HG02798 (cell line): Measurements from ENCODE around the gene LATS2.
"Not testable (repeated sequence)": the region's sequence is repeated elsewhere in the genome, so short reads cannot be mapped to it uniquely, and the experiment has no call there.

ENCODE experiments used
- ATAC-seq: cut with Tn5 transposase; IDR thresholded peaks from one replicate; pipeline ENCODE4 v1.9.1; 2021; ENCODE audit warnings: mild to moderate bottlenecking; ENCODE audit not compliant: unreplicated experiment, poor library complexity

LATS2 gene

GRCh38 chr13:21075379-21076249 lies 14.2 kb upstream of the LATS2 start:
- ATAC-seq = no peak

DNA sequence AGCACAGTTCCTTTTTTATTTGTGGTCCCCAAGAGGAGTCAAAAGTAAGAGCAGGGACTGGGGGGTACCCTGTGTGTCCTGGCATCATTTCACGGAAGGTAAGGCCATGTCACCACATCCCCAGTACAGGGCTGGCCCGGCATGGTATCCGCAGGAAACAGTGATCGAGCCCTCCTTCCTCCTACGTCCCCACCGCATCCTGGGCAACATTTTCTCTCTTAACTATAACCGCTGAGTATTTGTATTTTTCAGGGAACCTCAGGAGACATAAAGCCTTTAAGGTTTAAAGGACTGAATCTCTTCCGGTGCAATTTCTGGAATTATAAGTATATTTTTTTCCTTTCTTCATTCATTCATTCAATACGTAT lies 13.6 kb upstream of the LATS2 start:
- ATAC-seq = no peak

- ATAC-seq = no peak
Measured at GRCh38 chr13:21074546-21074945, 13.2 kb upstream of the LATS2 start.

- no peak for ATAC-seq
Measured at GRCh38 chr13:21071924-21072323, 10.5 kb upstream of the LATS2 start.

DNA sequence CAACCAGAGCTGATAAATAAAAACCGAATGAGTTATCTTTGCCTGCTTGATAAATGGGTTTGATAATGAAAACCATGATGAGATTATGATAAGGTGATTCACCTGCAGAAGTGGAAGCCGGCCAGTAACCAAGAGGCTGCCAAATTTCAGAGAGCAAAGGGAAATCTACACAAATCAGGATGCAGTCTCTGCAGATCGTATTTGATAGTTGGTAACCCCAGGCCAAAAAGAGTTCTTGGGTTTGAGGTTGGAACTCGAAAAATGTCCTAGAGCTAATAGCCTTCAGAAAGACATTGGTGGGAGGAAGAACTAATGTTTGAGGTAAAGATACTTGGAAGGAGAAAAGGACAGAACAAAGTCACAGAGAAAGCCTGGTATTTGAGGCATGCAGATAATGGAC lies 9.6 kb upstream of the LATS2 start:
- no peak for ATAC-seq

DNA sequence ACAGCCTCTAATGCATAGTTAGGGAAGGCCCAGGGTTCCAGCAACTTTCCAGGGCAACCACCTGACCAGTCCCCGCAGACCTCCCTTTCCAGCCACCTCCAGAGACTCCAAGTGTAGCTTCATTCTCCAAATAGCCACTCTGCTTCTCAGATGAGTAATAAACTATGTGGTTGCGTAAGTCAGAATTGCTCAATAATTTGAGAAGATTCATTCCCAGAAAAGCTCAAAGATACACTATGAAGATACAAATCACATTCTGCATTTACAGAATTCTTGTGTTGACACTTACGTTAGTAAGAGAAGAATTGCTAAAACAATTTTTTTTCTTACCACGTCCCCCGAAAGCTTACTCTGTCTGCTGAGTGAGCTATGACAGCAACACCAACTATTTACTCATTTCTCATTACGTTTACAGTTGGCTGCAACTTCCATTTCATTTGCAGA lies 8.2 kb upstream of the LATS2 start:
- no peak for ATAC-seq

GRCh38 chr13:21067848-21068247 lies 6.5 kb upstream of the LATS2 start:
- ATAC-seq = no peak

DNA sequence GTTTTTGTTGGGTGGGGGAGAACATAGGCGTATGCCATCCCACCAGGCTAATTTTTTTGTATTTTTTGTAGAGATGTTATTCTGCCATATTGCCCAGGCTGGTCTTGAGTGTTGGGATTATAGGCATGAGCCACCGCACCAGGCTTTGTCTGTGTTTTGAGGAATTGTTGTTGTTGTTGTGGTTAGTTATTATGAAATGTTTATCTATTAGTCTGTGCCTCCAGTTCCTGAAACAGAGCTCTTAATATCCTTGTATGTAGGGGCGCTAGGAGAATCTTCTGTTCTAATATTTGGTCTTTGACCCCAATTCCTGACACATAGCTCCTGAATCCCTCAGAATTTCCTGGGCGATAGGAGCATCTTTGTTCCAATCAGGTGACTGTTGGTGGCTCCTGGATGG lies 5.6 kb upstream of the LATS2 start:
- no peak for ATAC-seq

- no peak for ATAC-seq
Measured at GRCh38 chr13:21065686-21066085, 4.3 kb upstream of the LATS2 start.

GRCh38 chr13:21063031-21063430 lies 1.6 kb upstream of the LATS2 start:
- no peak for ATAC-seq

GRCh38 chr13:21060338-21061028 lies 903 bp downstream of the LATS2 start:
- peak; percentile 1 for ATAC-seq

DNA sequence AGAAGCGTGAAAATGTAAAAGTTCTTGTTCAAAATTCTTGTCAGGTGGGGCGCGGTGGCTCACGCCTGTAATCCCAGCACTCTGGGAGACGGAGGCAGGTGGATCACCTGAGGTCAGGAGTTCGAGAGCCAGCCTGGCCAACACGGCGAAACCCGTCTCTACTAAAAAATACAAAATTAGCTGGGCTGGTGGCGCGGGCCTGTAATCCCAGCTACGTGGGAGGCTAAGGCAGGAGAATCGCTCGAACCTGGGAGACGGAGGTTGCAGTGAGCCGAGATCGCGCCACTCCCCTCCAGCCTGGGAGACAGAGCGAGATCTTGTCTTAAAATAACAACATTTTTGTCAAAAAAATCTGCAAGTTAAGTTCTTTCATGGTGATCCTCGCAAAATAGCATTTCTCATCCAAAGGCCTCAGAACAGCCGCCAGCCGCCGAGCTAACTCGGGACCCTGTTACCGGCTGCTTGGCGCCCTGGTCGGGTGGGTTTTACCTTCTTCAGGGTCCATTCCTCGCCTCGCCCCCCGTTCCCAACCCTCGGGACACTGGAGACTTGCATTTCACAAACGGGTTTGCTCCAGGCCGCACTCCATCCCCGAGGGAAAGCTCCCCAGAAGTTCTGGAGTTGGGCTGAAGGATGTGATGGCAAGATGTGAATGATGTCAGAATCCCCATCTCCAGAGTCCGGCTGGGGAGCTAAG lies 1.6 kb downstream of the LATS2 start:
- no peak for ATAC-seq

DNA sequence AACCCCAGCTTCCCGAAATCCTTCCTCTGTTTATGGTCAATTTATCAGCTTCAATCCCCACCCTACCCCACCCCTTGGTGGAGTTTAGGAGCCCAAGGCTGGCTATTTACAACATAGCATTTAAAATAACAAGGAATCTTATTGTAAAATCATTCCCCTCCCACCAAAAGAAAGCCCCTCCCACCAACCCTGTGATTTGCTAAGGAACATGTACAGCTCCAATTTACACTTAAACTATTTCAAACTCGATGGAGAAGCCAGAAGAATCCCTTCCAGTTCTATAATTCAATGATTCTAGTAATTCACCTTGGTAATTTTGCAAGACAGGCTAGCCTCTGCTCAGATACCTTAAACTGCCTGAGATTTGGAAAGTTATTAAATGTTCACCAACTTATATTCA lies 3.0 kb downstream of the LATS2 start:
- ATAC-seq = no peak

DNA sequence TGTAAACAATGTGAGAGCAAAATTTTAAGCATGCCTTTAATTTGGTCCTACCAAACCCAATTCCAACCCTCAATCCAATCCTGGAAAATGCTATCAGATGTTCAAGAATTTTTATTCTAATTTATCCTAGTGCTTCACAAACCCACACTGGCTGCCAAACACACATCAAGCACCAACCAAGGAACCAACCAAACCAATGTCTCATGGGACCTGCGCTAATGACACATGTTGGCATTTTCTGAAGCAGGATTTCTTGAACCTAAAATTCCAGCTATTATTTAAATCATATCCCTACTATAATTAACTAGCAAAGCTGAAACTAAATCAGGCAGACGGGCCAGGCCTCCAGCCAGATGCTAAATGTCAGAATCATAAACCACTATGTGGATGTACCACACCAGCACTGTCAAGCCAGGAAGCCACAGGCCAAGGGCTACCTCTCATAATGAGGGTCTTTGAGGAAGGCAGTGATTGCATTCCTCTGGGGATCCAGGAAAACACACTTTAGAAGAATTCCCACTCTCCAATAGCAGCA lies 5.8 kb downstream of the LATS2 start:
- no peak for ATAC-seq

GRCh38 chr13:21055016-21055415 lies 6.4 kb downstream of the LATS2 start:
- no peak for ATAC-seq

- no peak for ATAC-seq
Measured at GRCh38 chr13:21054313-21054712, 7.1 kb downstream of the LATS2 start.

DNA sequence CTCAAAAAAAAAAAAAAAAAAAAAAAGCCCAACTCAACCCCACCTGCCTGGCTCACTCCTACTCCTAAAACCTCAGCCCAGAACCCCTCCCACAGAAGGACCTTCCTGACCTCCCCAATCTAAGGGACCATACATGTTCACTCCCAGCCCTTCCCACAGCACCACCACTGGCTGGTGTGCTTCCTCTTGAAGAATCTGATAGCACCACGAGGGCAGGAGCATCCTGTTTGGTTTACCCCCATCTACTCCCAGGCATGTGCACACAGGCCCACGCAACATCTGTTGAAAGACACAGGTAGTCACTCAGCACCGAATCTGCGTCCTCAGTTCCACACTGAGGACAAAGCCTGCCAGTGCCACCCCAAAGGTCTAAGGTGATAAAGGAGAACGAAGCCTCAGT lies 8.2 kb downstream of the LATS2 start:
- no peak for ATAC-seq

DNA sequence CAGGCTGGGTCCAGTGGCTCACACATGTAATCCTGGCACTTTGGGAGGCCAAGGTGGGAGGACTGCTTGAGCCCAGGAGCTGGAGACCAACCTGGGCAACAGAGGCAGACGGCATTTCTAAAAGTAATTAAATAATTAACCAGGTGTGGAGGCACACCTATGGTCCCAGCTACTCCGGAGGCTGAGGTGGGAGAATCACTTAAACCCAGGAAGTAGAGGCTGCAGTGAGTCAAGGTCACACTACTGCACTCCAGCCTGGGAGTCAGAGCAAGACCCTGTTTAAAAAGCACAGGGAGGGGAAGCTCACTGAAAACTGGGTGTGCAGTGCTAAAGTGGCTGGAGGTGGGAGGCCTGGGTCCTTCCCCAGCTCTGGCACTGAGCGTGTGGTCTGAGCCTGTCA lies 9.7 kb downstream of the LATS2 start:
- ATAC-seq = no peak

DNA sequence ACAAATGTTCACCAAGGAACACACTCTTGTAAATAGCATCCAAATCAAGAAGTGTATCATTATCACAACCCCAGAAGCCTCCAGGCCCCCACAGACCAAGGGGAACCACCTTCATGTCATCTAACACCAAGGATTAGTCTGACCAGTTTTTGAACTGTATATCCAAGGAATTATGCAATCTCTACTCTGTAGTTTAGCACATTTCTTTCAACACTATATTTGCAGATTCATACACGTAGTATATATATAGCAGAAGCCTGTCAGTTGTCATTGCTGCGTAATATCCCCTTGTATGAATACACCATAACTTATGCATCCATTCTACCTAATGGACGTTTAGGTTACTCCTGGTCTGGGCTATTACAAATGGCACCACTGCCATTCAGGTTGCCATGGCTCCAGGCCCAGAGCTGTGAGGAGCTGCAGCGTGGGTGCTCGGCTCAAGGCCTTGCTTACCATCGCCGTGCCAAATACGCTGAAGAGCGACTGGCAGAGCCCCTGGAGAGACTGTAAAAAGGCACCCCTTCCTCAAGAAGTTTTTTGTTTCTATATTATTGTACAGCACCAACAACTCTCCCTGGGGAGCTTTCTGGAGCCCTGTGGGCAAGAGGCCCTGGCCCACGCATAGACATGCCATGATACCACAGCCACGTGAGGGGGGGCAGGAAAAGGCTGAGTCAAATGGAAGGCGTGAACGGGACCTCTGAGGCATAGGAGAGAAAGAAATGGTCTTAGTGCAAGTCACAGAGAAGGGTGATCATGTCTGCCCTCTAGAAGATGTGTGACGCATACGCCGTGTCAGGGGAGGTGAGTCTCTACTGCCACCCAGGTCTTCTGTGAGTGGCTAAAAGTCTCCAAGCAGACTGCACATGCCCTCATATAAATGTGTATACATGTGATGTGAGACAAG lies 10.8 kb downstream of the LATS2 start:
- ATAC-seq = no peak

DNA sequence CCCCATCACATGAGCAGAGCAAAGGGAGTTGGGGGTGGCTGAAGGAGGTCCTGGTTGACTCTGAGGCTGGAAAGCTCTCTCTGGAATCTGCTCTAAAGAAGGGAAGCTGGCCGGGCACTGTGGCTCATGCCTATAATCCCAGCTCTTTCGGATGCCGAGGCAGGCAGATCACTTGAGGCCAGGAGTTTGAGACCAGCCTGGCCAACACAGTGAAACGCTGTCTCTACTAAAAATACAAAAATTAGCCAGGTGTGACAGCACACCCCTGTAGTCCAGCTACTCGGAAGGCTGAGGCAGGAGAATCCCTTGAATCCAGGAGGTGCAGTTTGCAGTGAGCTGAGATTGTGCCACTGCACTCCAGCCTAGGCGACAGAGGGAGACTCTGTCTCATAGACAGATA lies 11.7 kb downstream of the LATS2 start:
- not testable (repeated sequence) for ATAC-seq
